ENCODE measurements around the gene IGFALS.
A peak's percentile ranks its signal among the peaks of the same experiment; 100 is the strongest.

IGFALS gene

GRCh38 chr16:1830213-1830612, 36.7 kb upstream of the IGFALS start:
- no peak for TF ChIP-seq CTCF (IDR thresholded peaks at IDR 0.05; ENCODE audit: insufficient read depth, low read length, missing control alignments)
- no peak for DNase-seq (ENCODE audit: low read depth, low spot score)
- CTCF ChIA-PET = interaction anchor here (0.6 kb wide), 1 partner anchor 17 kb away, joined by 3 read pairs; no protein-coding TSS in a partner anchor
- POLR2A ChIA-PET = no interaction called here
- no peak overlapping the region for H3K4me3 ChIP-seq (ENCODE audit: low read depth, low read length)

GRCh38 chr16:1828645-1829410, 35.3 kb upstream of the IGFALS start:
- CTCF ChIA-PET = interaction anchor here (1.0 kb wide), 1 partner anchor 15 kb away, joined by 3 read pairs; no protein-coding TSS in a partner anchor
- peak overlapping the region; percentile 99 for H3K4me3 ChIP-seq (ENCODE audit: low read depth, low read length)
- no peak for DNase-seq (ENCODE audit: low read depth, low spot score)
- POLR2A ChIA-PET = interaction anchor here (2.5 kb wide), 1 partner anchor 136 kb away, joined by 6 read pairs; the partner anchor contains the start of gene RPS2
- TF ChIP-seq CTCF (IDR thresholded peaks at IDR 0.05; ENCODE audit: insufficient read depth, low read length, missing control alignments) = no peak

GRCh38 chr16:1826691-1827573, 33.4 kb upstream of the IGFALS start, which contains the start of the genes FAHD1 and HAGH:
Gene FAHD1 (plus strand): TSS chr16:1827206. CDS start chr16:1827239, 33 bp downstream.
Gene HAGH (minus strand): TSS chr16:1826825. CDS start chr16:1826787, 38 bp downstream.
- ChIA-PET POLR2A (interaction anchor here (0.5 to 2.5 kb wide), 8 partner anchors 14 to 437 kb away, joined by 3 to 8 read pairs (median 4); partner anchors contain the start of genes NUBP2, RPS2, SPSB3 and TRAF7), CTCF (interaction anchor here (1.0 to 1.1 kb wide), 3 partner anchors 11 to 103 kb away, joined by 4 to 6 read pairs (median 5); no protein-coding TSS in a partner anchor)
- peak within 1 kb of the TSS; percentile 99 for H3K4me3 ChIP-seq (ENCODE audit: low read depth, low read length)
- TF ChIP-seq CTCF (IDR thresholded peaks at IDR 0.05; ENCODE audit: insufficient read depth, low read length, missing control alignments) = no peak
- peak; percentile 75 for DNase-seq (ENCODE audit: low read depth, low spot score)

GRCh38 chr16:1825864-1826690, 32.6 kb upstream of the IGFALS start:
- no peak for DNase-seq (ENCODE audit: low read depth, low spot score)
- POLR2A ChIA-PET = interaction anchor here (1.5 to 2.5 kb wide), 3 partner anchors 43 to 329 kb away, joined by 6 to 8 read pairs (median 7); partner anchors contain the start of genes NUBP2, RPS2, SPSB3 and TRAF7
- CTCF ChIA-PET = no interaction called here
- peak overlapping the region; percentile 99 for H3K4me3 ChIP-seq (ENCODE audit: low read depth, low read length)
- no peak for TF ChIP-seq CTCF (IDR thresholded peaks at IDR 0.05; ENCODE audit: insufficient read depth, low read length, missing control alignments)

GRCh38 chr16:1825381-1825863, 31.9 kb upstream of the IGFALS start:
- CTCF ChIA-PET = interaction anchor here (1.1 kb wide), 1 partner anchor 33 kb away, joined by 5 read pairs; no protein-coding TSS in a partner anchor

More at GRCh38 chr16:1825381-1825863, 31.9 kb upstream of the IGFALS start:
- POLR2A ChIA-PET = no interaction called here
- no peak for TF ChIP-seq CTCF (IDR thresholded peaks at IDR 0.05; ENCODE audit: insufficient read depth, low read length, missing control alignments)
- H3K4me3 ChIP-seq (ENCODE audit: low read depth, low read length) = peak overlapping the region; percentile 99
- DNase-seq (ENCODE audit: low read depth, low spot score) = no peak
